ENCODE data around the gene WWOX.

DNA sequence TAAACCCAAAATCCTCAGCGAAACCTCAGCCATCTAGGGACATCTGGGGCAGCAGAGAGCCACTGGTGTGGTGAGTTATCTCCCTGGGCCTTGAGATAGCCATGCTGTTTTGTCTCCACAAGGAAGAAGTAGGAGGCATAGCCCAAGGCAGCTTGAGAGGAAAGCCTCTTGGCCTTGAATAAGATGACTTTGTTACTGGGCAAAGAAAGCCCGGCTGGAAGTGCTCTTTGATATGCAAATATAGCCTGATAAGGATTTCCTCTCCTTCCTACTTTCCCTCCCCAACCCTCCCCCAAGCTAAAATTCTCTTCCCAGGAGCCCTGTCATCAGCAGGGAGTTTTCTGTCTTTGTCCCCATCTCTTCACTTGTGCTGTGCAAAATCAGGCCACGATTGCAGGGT is 806.7 kb downstream of the WWOX start:
- TF ChIP-seq, protein P1, sequence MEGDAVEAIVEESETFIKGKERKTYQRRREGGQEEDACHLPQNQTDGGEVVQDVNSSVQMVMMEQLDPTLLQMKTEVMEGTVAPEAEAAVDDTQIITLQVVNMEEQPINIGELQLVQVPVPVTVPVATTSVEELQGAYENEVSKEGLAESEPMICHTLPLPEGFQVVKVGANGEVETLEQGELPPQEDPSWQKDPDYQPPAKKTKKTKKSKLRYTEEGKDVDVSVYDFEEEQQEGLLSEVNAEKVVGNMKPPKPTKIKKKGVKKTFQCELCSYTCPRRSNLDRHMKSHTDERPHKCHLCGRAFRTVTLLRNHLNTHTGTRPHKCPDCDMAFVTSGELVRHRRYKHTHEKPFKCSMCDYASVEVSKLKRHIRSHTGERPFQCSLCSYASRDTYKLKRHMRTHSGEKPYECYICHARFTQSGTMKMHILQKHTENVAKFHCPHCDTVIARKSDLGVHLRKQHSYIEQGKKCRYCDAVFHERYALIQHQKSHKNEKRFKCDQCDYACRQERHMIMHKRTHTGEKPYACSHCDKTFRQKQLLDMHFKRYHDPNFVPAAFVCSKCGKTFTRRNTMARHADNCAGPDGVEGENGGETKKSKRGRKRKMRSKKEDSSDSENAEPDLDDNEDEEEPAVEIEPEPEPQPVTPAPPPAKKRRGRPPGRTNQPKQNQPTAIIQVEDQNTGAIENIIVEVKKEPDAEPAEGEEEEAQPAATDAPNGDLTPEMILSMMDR (IDR thresholded peaks at IDR 0.05) = no peak
- no peak for TF ChIP-seq POLR2A (IDR thresholded peaks at IDR 0.05)
